ENCODE results near the gene FOXB2.
A peak's percentile ranks its signal among the peaks of the same experiment; 100 is the strongest.
"Not testable (repeated sequence)": the region's sequence is repeated elsewhere in the genome, so short reads cannot be mapped to it uniquely, and the experiment has no call there.

Gene FOXB2

GRCh38 chr9:77019236-77019925 lies at the start of gene FOXB2:
TSS of gene FOXB2 (plus strand) at chr9:77019655. CDS start at chr9:77019655, 0 bp downstream.
- DNase-seq, result no peak

DNA sequence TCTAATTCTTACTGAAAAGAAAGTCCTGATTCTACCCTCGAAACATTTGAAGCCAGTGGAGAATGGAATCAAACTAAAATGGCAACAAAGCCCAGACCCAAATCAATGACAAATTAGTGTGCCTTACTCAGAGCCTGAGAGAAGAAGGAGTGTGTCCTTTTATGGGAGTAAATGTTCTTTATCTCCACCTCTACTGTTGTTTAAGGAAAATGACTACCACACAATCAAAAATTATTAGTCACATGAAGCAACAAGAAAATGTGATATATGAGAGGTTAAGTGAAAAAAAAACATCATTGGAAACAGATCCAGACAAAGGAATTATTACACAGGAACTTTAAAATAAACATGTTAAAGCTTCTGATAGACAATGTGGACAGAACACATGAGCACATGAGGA lies 49.7 kb upstream of the FOXB2 start:
- no peak for DNase-seq

DNA sequence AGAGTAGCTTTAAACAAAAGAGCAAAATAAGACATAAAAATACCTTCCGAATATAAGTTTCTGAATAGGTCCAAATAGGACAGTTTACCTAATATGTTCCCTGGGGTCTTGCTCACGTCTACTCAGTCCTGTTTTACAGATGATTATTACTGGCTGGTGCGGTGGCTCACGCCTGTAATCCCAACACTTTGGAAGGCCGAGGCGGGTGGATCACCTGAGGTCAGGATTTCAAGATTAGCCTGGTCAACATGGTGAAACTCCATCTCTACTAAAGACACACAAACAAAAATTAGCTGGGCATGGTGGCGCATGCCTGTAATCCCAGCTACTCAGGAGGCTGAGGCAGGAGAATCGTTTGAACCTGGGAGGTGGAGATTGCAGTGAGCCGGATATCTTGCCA lies 40.6 kb upstream of the FOXB2 start:
- DNase-seq, result not testable (repeated sequence)

GRCh38 chr9:76980566-76980965 lies 38.9 kb upstream of the FOXB2 start:
- DNase-seq, result no peak

GRCh38 chr9:76984486-76984885 lies 35.0 kb upstream of the FOXB2 start:
- DNase-seq, result no peak

GRCh38 chr9:76985581-76985980 lies 33.9 kb upstream of the FOXB2 start:
- DNase-seq, result no peak

GRCh38 chr9:76987594-76988200 lies 31.8 kb upstream of the FOXB2 start:
- no peak for DNase-seq

DNA sequence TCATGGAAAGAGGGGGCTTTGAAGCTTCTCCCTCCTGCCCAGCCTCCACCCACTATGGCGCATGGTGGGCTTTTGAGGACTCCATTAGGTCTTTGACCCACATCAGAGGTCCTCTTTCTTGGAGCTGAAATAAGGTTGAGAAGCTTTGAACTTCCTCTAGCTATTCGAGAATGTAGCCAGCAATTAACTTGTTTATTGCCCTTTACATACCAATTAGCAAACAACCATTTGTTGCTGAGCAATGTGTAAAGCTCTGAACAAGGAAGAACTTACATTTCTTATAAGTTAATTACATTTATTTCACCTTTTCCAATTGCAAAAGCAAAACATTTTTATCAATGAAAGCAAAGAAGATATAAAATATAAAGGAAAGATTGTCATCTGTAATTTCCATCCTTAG lies 30.5 kb upstream of the FOXB2 start:
- DNase-seq, result no peak

DNA sequence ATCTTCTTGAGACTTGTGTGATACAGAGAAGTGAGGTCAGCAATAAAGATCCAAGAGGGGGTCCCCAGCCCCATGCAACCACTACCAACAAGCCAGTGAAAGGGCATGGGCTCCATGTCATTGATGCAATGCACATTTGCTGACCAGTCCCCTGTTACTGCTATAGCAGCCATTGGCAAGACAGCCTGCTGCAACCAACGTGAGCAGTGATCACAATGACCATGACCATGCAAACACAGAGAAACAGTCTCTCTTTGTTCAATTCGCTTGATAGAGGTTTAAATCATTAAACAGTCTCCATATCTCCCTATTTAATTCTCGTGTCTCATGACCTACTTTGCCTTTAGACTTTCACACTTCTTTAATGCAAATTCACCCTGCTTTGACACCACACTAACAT lies 30.0 kb upstream of the FOXB2 start:
- no peak for DNase-seq

DNA sequence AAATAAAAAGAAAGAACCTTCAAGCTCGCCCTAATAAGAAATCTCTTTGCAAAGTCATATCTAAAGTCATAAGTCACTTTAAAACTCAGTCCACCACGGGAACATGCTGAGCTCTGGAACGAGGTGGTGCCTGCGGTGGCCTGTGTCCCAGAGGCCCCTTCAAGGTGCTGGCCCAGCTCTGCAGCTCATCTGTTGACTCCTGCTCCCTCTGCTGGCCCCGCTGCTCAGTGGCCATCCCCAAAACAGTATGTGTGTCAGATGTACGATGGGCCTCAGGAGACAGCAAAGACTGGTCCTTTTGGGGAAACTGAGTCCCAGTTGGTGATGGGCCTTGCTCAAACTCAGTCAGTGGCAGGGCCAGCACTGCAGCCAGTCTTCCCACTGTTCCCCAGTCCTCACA lies 22.8 kb upstream of the FOXB2 start:
- DNase-seq, result no peak

GRCh38 chr9:76999261-76999660 lies 20.2 kb upstream of the FOXB2 start:
- DNase-seq, result no peak

GRCh38 chr9:77000330-77000729 lies 19.1 kb upstream of the FOXB2 start:
- no peak for DNase-seq

GRCh38 chr9:77003366-77003765 lies 16.1 kb upstream of the FOXB2 start:
- DNase-seq, result no peak

DNA sequence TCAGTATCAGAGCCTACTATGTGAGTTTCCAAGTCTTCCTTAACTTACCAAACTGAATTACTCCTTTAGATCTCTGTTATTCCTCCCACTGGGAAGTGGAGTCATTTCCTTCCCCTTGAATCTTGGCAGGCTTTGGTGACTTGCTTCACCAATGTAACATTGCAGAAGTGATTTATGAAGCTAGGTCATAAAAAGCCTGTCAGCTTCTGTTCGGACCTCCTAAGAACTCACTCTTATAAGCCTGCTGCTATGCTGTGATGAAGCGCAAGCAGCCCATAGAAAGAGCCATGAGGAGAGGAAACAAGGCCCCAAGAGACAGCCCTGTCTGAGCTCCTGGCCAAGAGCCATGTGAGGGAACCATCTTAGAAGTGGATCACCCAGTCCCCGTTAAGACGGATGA lies 14.2 kb upstream of the FOXB2 start:
- no peak for DNase-seq

- no peak for DNase-seq
Observed at GRCh38 chr9:77010527-77010926, 8.9 kb upstream of the FOXB2 start.

DNA sequence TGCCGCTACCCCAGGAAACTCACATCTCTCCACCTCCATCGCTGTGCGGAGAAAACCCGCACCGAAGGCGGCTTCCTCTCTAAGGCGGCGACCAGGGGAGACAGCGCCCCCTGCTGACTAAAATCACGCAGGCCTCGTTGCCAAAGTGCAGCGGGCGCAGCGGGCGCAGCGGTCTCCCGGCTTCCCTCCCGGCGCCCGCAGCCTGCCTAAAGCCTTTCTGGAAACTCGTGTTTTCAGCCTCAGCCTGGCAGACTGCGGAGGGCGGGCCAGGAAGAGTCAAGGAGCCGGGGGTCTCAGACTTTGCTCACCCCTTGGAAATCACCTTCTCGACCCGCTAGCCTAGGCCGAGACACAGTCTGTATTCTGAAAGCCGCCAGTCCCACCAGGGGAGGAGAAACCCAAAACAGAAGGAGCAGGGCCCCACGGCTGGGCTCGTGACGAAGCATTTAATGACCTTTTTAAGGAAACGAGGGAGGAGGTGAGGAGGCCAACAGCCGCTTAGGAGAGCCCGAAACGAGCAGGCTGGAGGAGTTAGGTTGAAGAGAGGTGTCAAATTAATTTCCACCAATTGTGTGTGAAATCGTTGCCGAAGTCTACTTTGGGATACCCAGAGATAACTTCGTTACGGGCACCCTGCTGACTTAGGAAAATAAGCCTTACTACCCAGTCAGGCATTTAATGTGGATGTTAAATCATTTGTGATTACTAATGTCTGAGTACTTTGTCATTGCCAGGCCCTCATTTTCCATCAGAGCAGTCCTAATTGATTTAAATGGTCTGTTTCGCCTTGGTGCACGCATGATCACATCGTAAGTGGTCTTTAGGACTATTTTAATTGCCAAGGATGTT lies 7.3 kb upstream of the FOXB2 start:
- DNase-seq, result peak; percentile 71

GRCh38 chr9:77013206-77013931 lies 6.1 kb upstream of the FOXB2 start:
- no peak for DNase-seq

DNA sequence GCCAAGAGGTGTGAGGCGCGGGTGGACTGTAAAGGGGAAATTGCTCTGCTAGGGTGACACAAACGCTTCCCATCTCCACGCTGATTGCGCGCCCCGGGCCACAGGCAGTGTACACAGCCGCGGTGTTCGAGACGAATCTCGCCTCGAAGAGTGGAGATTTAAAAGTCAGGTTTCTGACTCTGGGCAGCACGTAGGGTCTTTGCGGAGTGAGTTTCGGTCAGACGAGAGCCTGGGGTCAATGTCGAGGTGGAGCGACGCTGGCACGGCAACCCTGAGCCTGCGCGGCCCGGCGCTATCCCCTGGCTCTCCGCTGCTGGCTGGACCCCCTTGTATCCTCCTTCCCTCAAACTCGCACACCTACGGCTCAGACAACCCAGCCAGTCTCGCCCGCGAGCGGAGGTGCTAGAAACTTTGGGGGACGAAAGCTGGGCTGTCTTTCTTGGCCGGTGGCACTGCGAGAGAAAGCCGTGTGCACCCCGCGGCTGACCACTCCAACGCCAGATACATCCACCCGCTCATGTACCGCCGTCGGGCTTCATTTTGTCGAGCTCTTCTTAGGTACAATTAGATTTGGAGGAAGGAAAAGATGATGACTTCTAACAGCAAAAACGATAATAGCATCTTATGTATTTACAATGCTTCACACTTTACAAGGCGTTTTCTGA lies 5.4 kb upstream of the FOXB2 start:
- DNase-seq, result no peak

GRCh38 chr9:77014597-77015263 lies 4.7 kb upstream of the FOXB2 start:
- DNase-seq, result no peak

- DNase-seq, result no peak
Observed at GRCh38 chr9:77015327-77016048, 4.0 kb upstream of the FOXB2 start.

DNA sequence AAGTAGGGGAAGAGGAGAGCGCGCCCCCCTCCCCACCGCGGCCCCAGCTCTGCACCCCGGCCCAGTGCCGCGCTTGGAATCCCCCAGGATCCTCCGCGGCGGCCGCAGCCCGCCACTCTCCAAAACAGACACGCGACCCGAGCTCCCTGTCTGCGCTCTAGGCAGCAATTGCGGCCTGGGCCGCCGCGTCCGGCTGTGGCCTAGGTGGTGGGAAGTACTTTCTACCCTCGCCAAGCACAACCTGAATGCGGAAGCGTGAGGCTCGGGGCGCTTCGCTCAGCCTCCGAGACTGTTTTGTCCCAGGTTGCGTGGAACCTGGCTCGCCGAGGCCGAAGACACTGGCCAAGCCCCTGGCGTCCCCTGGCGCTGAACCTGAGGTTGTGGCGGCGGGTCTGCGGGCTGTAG lies 3.3 kb upstream of the FOXB2 start:
- no peak for DNase-seq
